HG02938 (cell line): ENCODE data around the gene GDPGP1.
"Not testable (repeated sequence)": the region's sequence is repeated elsewhere in the genome, so short reads cannot be mapped to it uniquely, and the experiment has no call there.

Experiments used
- ATAC-seq: cut with Tn5 transposase; IDR thresholded peaks from one replicate; pipeline ENCODE4 v1.9.1; 2021; ENCODE audit warnings: mild to moderate bottlenecking, moderate library complexity; ENCODE audit not compliant: unreplicated experiment

Gene GDPGP1, protein sequence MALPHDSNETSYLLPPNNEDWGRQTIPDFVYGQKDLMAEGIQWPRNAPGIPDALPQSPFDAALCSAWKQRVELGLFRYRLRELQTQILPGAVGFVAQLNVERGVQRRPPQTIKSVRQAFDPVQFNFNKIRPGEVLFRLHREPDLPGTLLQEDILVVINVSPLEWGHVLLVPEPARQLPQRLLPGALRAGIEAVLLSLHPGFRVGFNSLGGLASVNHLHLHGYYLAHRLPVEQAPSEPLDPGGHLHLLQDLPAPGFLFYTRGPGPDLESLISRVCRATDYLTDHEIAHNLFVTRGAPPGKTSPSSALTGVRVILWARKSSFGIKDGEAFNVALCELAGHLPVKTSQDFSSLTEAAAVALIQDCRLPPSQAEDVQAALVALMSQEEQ

GRCh38 chr15:90234096-90234988, at the start of gene GDPGP1:
GDPGP1 (plus strand) TSS chr15:90234209; CDS start chr15:90240909, 6,700 bp downstream.
- peak; percentile 44 for ATAC-seq

DNA sequence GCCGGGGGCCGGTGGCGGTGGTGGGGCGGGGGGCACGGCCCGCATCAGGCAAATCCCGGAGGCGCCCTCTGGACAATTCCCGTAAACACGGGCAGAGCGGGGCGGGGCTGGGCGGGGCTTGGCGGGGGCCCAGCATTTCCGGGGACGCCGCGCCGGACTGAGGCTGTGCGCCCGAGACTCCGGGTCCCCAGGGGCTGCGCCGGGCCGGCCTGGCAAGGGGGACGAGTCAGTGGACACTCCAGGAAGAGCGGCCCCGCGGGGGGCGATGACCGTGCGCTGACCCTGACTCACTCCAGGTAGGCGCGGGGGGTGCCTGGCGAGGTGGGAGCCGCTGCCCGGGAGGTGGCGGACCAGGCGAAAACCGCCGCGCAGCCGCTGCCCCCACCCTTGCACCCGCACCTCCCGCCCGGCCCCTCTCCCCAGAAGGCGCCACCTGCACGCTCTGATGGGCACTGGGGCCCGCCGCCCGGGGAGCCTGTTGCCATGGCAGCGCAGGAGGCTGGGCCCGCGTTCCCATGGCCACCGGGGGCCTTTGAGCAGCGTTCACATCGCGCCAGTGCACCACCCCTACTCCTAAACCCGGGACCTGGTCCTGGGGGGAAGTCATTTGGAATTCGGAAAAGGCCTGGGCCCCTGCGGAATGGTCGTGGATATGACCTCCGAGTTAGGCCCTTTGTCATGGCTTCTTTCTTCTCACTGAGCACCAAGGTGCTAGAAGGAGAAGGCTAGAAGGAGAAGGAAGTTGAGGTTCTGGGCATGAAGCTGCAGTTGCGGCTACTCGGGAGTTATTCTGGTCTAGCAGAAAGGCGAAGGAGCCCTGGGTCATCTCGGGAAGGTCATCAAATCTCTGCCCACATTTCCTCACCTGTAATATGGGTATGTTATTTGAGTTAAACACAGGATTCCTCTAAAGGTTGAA, 49.0 kb upstream of the GDPGP1 start:
- ATAC-seq: peak; percentile 61

- no peak for ATAC-seq
These were observed 46.6 kb upstream of the GDPGP1 start for GRCh38 chr15:90187257-90187868.

DNA sequence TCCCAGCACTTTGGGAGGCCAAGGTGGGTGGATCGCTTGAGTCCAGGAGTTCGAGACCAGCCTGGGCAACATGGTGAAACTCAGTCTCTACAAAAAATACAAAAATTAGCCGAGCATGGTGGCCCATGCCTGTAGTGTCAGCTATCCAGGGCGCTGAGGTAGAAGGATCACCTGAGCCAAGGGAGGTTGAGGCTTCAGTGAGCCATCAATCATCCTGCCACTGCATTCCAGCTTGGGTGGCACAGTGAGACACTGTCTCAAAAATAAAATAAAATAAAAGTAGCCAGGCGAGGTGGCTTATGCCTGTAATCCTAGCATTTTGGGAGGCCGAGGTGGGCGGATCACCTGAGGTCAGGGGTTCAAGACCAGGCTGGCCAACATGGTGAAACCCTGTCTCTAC, 45.9 kb upstream of the GDPGP1 start:
- not testable (repeated sequence) for ATAC-seq

DNA sequence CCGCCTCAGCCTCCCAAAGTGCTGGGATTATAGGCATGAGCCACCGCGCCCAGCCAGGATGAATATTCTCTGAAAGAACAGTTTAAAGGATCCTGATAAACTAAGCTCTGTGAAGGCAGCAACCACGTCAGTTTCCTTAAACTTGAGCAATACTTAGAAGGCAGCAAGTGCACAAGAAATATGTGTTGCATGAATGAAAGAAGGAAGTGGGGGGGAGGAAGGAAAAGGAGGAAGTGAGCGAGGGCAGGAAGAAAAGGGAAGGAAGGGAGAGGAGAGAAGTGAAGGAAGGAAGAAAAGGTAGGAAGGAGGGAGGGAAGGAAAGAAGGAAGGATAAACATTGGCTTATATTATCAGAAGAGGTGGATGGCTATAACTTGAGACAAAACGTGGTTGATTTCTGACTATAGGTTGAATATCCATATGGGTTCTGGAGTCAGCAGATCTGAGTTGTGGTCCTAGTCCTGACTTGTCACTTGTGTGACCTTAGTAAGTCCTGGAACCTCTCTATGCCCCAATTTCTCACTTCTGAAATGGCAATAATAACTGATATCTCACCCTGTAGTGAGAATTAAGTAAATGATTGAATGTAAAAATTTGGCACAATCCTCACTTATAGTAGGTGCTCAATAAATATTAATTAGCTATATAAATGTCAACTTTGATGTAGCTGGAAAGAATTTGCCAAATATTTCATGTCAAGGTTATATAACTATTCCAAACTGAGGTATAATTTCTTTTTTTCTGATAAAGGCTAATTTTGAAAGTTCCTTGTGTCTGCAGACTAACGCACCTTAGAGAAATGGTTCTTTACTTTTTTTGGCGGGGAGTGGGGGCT, 44.9 kb upstream of the GDPGP1 start:
- ATAC-seq: no peak

DNA sequence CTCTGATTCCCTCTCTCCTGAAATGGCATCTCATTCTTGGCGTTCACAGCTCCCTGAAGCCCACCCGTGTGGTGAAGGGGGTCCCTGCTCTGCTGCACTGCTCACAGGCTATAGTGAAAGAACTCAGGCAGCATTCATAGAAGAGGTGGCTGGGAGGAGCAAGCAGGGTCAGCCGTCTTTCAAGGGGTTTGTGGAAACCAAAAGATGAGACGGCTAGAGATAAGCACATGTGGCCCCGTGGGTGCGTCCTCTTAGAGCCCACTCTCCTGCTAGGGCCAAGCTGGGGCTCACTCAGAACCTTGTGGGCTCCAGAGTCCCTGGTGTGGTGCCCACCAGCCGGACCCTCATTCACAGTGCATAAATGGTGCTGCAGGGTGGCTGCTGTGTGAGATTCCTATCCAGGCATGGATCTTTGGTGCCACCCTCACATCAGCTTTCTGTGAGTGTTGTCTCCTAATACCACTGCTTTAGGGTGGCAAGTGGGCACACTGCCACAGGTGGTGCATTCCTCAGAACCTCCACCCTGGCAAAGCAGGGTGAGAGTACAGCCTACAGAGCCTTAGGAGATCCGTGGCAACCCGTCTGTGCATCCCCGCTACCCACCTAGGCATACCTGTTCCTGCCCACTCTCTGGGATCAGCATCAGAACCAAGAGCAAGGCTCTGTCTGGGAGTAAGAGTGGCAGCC, 44.1 kb upstream of the GDPGP1 start:
- ATAC-seq: no peak

DNA sequence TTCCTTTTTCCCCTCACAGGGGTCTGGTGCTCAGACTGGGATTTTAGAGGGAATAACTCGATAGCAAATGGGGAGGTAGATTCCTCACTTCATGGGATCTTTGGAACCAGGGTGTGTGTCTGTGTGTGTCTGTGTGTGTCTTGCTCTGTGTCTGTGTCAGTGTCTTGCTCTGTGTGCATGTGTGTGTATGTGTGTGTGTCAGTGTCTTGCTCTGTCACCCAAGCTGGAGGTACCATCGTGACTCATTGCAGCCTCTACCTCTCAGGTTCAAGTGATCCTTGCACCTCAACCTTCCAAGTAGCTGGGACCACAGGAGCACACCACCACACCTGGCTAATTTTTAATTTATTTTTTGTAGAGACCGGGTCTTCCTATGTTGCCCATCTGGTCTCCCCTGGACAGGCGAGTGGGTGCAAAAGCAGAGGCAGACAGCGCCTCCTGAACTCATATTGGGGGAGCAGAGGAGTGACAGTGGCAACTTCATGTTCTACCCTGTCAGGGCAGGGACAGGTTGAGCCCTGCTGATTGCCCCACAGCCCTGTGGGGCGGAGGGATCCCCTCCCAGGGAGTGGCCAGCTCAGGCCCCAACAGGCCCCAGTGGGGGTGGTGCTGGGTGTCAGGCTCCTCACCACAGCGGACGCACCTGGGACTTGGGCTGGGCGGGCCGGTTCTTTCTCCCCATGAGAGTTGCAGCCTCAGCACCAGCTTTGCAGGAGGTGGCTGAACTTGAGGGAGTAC, 43.2 kb upstream of the GDPGP1 start:
- ATAC-seq: no peak

GRCh38 chr15:90191344-90191687, 42.7 kb upstream of the GDPGP1 start:
- ATAC-seq: no peak

- peak; percentile 71 for ATAC-seq
These were observed 42.1 kb upstream of the GDPGP1 start for GRCh38 chr15:90191794-90192509.

DNA sequence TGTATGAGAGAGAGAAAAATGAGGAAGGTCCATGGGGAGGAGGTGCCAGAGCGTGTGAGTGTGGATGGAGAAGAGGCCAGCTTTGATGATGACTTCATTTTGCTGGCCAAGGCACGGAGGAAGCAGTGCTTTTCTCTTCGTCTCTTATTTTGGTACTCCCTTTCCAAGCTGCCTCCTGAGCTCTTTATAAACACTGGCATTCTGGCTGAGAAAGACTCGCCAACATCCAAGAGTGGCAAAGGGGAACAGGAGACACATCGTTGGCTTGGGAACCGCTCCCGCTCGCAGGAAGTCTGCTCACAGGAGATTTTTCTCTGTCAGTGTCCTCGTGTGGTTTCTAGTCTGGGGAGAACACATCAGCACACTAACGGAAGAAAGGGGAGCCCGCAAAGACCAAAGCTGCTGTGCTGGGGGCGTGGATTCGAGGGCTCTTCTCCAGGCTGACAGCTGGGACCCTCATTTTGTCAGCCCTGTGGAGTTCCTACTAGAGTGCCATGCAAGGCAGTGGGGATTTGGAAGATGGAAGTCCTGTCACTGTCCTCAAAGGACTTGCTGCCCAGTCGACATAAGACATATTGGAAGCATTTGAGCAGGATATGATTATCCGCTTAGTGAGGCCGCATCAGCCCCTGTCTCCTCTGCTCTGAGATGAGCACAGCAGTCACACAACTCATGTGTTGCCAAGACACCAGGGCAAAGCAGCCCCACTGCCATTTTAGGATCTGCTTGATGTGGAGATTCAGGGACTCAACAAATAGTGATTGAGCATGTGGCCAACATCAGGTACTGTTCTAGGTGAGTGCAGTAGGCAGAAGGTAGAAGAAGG, 40.8 kb upstream of the GDPGP1 start:
- no peak for ATAC-seq

- no peak for ATAC-seq
These were observed 39.4 kb upstream of the GDPGP1 start for GRCh38 chr15:90194655-90195054.

DNA sequence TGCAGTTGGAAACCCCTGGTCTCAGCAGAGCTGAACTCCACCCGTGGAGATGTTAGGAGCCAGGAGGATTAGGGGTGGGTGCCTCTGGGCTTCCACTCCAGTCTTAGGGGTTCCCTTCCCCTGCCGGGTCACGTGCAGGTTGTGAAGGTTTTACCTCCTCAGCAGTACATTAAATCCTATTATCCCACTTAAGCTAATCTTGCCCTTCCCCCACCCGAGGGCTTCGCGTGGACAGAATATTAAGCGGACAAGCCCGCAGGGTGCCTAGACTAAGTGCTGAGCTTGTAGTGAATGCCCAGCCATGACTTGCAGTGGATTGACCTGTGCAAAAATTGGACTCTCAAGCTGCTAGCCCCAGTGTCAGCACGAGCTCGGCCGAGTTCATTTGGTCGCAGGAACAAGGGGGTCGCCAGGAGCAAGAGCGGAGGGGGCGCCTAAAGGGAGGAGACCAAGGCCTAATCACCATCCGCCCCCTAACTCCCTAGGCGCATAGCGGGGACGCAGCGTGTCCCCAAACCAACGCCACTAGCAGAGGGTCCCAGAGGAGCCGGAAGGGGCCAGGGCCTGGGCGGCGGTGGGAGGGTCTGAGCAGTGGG, 33.4 kb upstream of the GDPGP1 start:
- no peak for ATAC-seq

- ATAC-seq: peak; percentile 65
These were observed 32.7 kb upstream of the GDPGP1 start, which contains the start of gene SEMA4B for GRCh38 chr15:90201130-90201943. SEMA4B (plus strand) TSS chr15:90201330; CDS start chr15:90201579, 249 bp downstream.

GRCh38 chr15:90201944-90202375, 32.0 kb upstream of the GDPGP1 start:
- no peak for ATAC-seq

DNA sequence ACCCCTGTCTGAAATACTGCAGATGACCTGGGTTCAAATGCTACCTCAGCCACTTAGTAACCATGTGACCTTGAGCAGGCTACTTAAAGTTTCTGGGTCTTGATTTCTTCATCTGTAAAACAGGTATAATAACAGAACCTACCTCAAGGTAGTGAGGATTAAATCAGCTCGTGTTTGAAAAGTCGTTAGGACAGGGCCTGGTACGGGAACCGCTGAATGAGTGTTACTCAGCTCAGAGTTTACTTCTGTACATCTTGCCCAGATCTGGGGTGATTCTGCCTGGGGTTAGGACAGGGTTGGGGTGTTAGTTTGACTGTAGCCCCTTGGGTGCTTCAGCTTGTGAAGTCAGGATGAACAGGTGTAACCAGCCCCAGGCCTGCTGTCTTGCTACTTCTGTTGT, 31.1 kb upstream of the GDPGP1 start:
- no peak for ATAC-seq
